Activated T-cell treated with anti-CD3 and anti-CD28 coated beads, Interleukin-2, amount 50 U/mL, for 24 hours (primary cell): ENCODE measurements around the gene TLK1.

Source experiments
- DNase-seq: peaks from one replicate; pipeline ENCODE4 v3.0.0-alpha.2; 2020
- H3K27ac Mint-ChIP-seq: 2 replicates; pipeline ENCODE4 v1.8.0; 2020; ENCODE audit warnings: mild to moderate bottlenecking, mixed read lengths
- H3K27me3 Mint-ChIP-seq: 2 replicates; pipeline ENCODE4 v1.8.0; 2020; ENCODE audit warnings: mixed read lengths
- H3K36me3 Mint-ChIP-seq: 2 replicates; pipeline ENCODE4 v1.8.0; 2020; ENCODE audit warnings: low read depth, mixed read lengths
- H3K4me1 Mint-ChIP-seq: 2 replicates; pipeline ENCODE4 v1.8.0; 2020; ENCODE audit warnings: low read depth, mixed read lengths
- H3K4me3 Mint-ChIP-seq: 2 replicates; pipeline ENCODE4 v1.8.0; 2020; ENCODE audit warnings: mild to moderate bottlenecking, moderate library complexity, mixed read lengths
- H3K9me3 Mint-ChIP-seq: 2 replicates; pipeline ENCODE4 v1.8.0; 2020; ENCODE audit warnings: mixed read lengths

TLK1 gene

GRCh38 chr2:170972296-170973224 is 188.1 kb downstream of the TLK1 start:
- Mint-ChIP-seq H3K4me1 (peaks cover 17% of the 10 kb centered on the region), H3K9me3 (no peaks in the 10 kb centered on the region), H3K36me3 (peaks cover 16% of the 10 kb centered on the region), H3K27me3 (peaks cover 4% of the 10 kb centered on the region), H3K27ac (peak overlapping the region; percentile 64), H3K4me3 (peak overlapping the region; percentile 63)
- DNase-seq: no peak

- Mint-ChIP-seq H3K27me3 (peaks cover 4% of the 10 kb centered on the region), H3K4me3 (no peak overlapping the region), H3K4me1 (peaks cover 17% of the 10 kb centered on the region), H3K9me3 (no peaks in the 10 kb centered on the region), H3K27ac (no peak overlapping the region), H3K36me3 (peaks cover 30% of the 10 kb centered on the region)
- DNase-seq: no peak
These were observed 189.6 kb downstream of the TLK1 start for GRCh38 chr2:170971071-170971470.

GRCh38 chr2:170969872-170970496 is 190.7 kb downstream of the TLK1 start:
- H3K4me3 Mint-ChIP-seq: no peak overlapping the region
- no peaks in the 10 kb centered on the region for H3K9me3 Mint-ChIP-seq
- no peak for DNase-seq
- peaks cover 16% of the 10 kb centered on the region for H3K4me1 Mint-ChIP-seq
- peaks cover 4% of the 10 kb centered on the region for H3K27me3 Mint-ChIP-seq
- H3K36me3 Mint-ChIP-seq: peaks cover 41% of the 10 kb centered on the region
- no peak overlapping the region for H3K27ac Mint-ChIP-seq

- H3K27ac Mint-ChIP-seq: peak overlapping the region; percentile 49
- peaks cover 12% of the 10 kb centered on the region for H3K4me1 Mint-ChIP-seq
- no peaks in the 10 kb centered on the region for H3K9me3 Mint-ChIP-seq
- H3K4me3 Mint-ChIP-seq: no peak overlapping the region
- peaks cover 47% of the 10 kb centered on the region for H3K36me3 Mint-ChIP-seq
- H3K27me3 Mint-ChIP-seq: peaks cover under 1% of the 10 kb centered on the region
- no peak for DNase-seq
These were observed 191.7 kb downstream of the TLK1 start for GRCh38 chr2:170969030-170969429.

GRCh38 chr2:170968205-170969003 is 192.3 kb downstream of the TLK1 start:
- Mint-ChIP-seq H3K4me3 (no peak overlapping the region), H3K4me1 (peaks cover 11% of the 10 kb centered on the region), H3K27me3 (no peaks in the 10 kb centered on the region), H3K36me3 (peaks cover 54% of the 10 kb centered on the region), H3K27ac (peak overlapping the region; percentile 49), H3K9me3 (no peaks in the 10 kb centered on the region)
- DNase-seq: no peak

- peaks cover 62% of the 10 kb centered on the region for H3K36me3 Mint-ChIP-seq
- H3K4me3 Mint-ChIP-seq: no peak overlapping the region
- no peak for DNase-seq
- H3K27me3 Mint-ChIP-seq: no peaks in the 10 kb centered on the region
- peaks cover 4% of the 10 kb centered on the region for H3K4me1 Mint-ChIP-seq
- H3K27ac Mint-ChIP-seq: no peak overlapping the region
- no peaks in the 10 kb centered on the region for H3K9me3 Mint-ChIP-seq
These were observed 193.1 kb downstream of the TLK1 start for GRCh38 chr2:170967553-170967952.

- no peaks in the 10 kb centered on the region for H3K27me3 Mint-ChIP-seq
- no peak overlapping the region for H3K4me3 Mint-ChIP-seq
- DNase-seq: no peak
- peak overlapping the region; percentile 11 for H3K27ac Mint-ChIP-seq
- H3K9me3 Mint-ChIP-seq: no peaks in the 10 kb centered on the region
- no peaks in the 10 kb centered on the region for H3K4me1 Mint-ChIP-seq
- peaks cover 70% of the 10 kb centered on the region for H3K36me3 Mint-ChIP-seq
These were observed 193.9 kb downstream of the TLK1 start for GRCh38 chr2:170966648-170967396.

GRCh38 chr2:170965446-170966225 is 195.1 kb downstream of the TLK1 start:
- H3K27ac Mint-ChIP-seq: no peak overlapping the region
- no peaks in the 10 kb centered on the region for H3K27me3 Mint-ChIP-seq
- no peak for DNase-seq
- H3K9me3 Mint-ChIP-seq: no peaks in the 10 kb centered on the region
- no peak overlapping the region for H3K4me3 Mint-ChIP-seq
- H3K4me1 Mint-ChIP-seq: no peaks in the 10 kb centered on the region
- H3K36me3 Mint-ChIP-seq: peaks cover 81% of the 10 kb centered on the region

GRCh38 chr2:170963386-170963785 is 197.3 kb downstream of the TLK1 start:
- no peaks in the 10 kb centered on the region for H3K27me3 Mint-ChIP-seq
- no peaks in the 10 kb centered on the region for H3K4me1 Mint-ChIP-seq
- H3K36me3 Mint-ChIP-seq: peaks cover 91% of the 10 kb centered on the region
- no peaks in the 10 kb centered on the region for H3K9me3 Mint-ChIP-seq
- no peak overlapping the region for H3K27ac Mint-ChIP-seq
- no peak for DNase-seq
- H3K4me3 Mint-ChIP-seq: no peak overlapping the region

GRCh38 chr2:170953941-170954340 is 206.8 kb downstream of the TLK1 start:
- no peak for DNase-seq
- Mint-ChIP-seq H3K27me3 (no peaks in the 10 kb centered on the region), H3K27ac (peak overlapping the region; percentile 31), H3K9me3 (no peaks in the 10 kb centered on the region), H3K4me3 (no peak overlapping the region), H3K4me1 (peaks cover 2% of the 10 kb centered on the region), H3K36me3 (peaks cover 89% of the 10 kb centered on the region)

GRCh38 chr2:170950221-170950761 is 210.4 kb downstream of the TLK1 start:
- Mint-ChIP-seq H3K4me1 (peaks cover 12% of the 10 kb centered on the region), H3K4me3 (no peak overlapping the region), H3K9me3 (no peaks in the 10 kb centered on the region), H3K36me3 (peaks cover 82% of the 10 kb centered on the region), H3K27me3 (no peaks in the 10 kb centered on the region), H3K27ac (peak overlapping the region; percentile 60)
- no peak for DNase-seq

GRCh38 chr2:170949415-170949814 is 211.3 kb downstream of the TLK1 start:
- no peak for DNase-seq
- H3K27me3 Mint-ChIP-seq: no peaks in the 10 kb centered on the region
- no peak overlapping the region for H3K27ac Mint-ChIP-seq
- peaks cover 78% of the 10 kb centered on the region for H3K36me3 Mint-ChIP-seq
- H3K4me1 Mint-ChIP-seq: peaks cover 18% of the 10 kb centered on the region
- no peak overlapping the region for H3K4me3 Mint-ChIP-seq
- H3K9me3 Mint-ChIP-seq: no peaks in the 10 kb centered on the region

GRCh38 chr2:170944545-170944944 is 216.1 kb downstream of the TLK1 start:
- Mint-ChIP-seq H3K27ac (no peak overlapping the region), H3K4me1 (peaks cover 63% of the 10 kb centered on the region), H3K4me3 (no peak overlapping the region), H3K27me3 (no peaks in the 10 kb centered on the region), H3K9me3 (no peaks in the 10 kb centered on the region), H3K36me3 (peaks cover 64% of the 10 kb centered on the region)
- DNase-seq: no peak
